ENCODE results near the gene SUN2. TPM values are rescaled to one million over a fixed set of nuclear protein-coding genes. Genes with fewer than 3 reads are reported as not detected.

Gene SUN2
- polyA plus RNA-seq, 1 experiment = 98.4 TPM

DNA sequence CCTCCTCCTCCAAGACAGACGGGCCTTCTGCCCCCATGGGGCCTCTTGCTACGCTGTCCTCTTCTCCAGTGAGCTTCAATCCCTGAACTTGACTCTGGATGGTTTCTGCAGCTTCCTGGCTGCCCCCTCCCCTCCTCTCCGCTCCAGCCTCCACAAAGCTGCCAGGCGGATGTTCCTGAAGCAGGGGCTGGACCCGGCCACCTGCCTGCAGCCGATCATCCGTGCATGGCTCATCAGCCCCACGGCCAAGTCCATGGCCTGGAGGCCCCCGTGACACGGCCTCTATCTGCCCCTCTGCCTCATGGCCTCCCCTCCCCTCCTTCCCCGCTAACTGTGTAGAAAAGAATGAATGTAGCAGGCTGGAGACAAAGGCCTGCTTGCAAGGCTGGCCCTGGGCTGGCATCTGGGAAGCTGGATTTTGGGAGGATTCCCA is 6.8 kb upstream of the SUN2 start:
- CTCF ChIA-PET = interaction anchor here (0.9 to 1.6 kb wide), 3 partner anchors 80 to 165 kb away, joined by 3 to 4 read pairs (median 3); no protein-coding TSS in a partner anchor
- TF ChIP-seq, protein P1, sequence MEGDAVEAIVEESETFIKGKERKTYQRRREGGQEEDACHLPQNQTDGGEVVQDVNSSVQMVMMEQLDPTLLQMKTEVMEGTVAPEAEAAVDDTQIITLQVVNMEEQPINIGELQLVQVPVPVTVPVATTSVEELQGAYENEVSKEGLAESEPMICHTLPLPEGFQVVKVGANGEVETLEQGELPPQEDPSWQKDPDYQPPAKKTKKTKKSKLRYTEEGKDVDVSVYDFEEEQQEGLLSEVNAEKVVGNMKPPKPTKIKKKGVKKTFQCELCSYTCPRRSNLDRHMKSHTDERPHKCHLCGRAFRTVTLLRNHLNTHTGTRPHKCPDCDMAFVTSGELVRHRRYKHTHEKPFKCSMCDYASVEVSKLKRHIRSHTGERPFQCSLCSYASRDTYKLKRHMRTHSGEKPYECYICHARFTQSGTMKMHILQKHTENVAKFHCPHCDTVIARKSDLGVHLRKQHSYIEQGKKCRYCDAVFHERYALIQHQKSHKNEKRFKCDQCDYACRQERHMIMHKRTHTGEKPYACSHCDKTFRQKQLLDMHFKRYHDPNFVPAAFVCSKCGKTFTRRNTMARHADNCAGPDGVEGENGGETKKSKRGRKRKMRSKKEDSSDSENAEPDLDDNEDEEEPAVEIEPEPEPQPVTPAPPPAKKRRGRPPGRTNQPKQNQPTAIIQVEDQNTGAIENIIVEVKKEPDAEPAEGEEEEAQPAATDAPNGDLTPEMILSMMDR (IDR thresholded peaks at IDR 0.05; ENCODE audit: insufficient read depth, low read depth, low read length) = no peak

DNA sequence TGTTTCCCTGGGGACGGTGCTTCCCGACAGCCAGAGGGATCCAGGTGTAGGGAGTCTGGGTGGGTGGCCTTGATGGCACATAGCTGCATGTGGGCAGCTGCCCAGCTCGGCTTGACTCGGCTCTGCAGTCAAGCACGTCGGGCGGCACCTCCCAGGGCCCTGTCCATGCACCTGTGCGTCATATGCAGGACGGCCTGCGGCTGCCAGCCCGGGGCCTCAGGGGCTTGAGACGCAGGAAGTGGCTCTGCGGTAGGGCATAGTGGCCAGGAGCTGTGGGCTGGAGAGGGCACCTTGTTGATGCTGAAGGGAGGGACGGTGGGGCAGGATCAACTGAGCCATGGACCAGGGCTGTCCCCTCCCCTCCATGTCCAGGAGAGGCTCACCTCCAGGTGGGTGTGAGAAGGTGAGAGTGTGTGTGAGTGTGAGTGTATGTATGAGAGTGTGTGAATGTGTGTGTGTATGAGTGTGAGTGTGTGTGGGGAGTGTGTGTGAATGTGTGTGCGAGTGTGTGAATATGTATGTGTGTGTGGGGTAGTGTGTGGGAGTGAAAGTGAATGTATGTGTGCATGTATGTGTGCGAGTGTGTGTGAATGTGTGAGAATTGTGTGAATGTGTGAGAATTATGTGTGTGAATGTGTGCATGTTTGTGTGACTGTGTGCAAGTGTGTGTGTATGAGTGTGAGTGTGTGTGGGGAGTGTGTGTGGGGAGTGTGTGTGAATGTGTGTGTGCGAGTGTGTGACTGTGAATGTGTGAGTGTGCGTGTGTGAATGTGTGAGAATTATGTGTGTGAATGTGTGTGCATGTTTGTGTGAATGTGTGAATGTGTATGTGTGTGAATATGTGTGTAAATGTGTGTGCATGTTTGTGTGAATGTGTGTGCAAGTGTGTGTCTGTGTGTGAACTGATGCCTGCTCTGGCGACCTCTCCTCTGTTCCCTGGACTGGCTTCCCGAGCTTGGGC is 5.7 kb upstream of the SUN2 start:
- no peak for DNase-seq (ENCODE audit: low read depth)
- CTCF ChIA-PET = interaction anchor here (0.9 to 3.8 kb wide), 3 partner anchors 7 to 109 kb away, joined by 3 to 39 read pairs (median 3); no protein-coding TSS in a partner anchor
- H3K27me3 ChIP-seq (ENCODE audit: control insufficient read depth, insufficient read depth, low read length) = no peaks in the 10 kb centered on the region
- no peak overlapping the region for H3K4me3 ChIP-seq (ENCODE audit: low read depth, low read length)
- POLR2A ChIA-PET = interaction anchor here (0.5 kb wide), 1 partner anchor 80 kb away, joined by 3 read pairs; the partner anchor contains the start of gene TOMM22
- no peaks in the 10 kb centered on the region for H3K36me3 ChIP-seq (ENCODE audit: control insufficient read depth, insufficient read depth, low read length)
- TF ChIP-seq, protein P1 (IDR thresholded peaks at IDR 0.05; ENCODE audit: insufficient read depth, low read depth, low read length) = no peak

More for the DNA sequence above, 6.8 kb upstream of the SUN2 start:
- H3K27me3 ChIP-seq (ENCODE audit: control insufficient read depth, insufficient read depth, low read length) = 0 out of 2 replicates have a peak, but pooled peaks cover 1% of the 10 kb centered on the region
- no peak for DNase-seq (ENCODE audit: low read depth)
- no peak overlapping the region for H3K4me3 ChIP-seq (ENCODE audit: low read depth, low read length)
- H3K36me3 ChIP-seq (ENCODE audit: control insufficient read depth, insufficient read depth, low read length) = no peaks in the 10 kb centered on the region
- POLR2A ChIA-PET = no interaction called here

DNA sequence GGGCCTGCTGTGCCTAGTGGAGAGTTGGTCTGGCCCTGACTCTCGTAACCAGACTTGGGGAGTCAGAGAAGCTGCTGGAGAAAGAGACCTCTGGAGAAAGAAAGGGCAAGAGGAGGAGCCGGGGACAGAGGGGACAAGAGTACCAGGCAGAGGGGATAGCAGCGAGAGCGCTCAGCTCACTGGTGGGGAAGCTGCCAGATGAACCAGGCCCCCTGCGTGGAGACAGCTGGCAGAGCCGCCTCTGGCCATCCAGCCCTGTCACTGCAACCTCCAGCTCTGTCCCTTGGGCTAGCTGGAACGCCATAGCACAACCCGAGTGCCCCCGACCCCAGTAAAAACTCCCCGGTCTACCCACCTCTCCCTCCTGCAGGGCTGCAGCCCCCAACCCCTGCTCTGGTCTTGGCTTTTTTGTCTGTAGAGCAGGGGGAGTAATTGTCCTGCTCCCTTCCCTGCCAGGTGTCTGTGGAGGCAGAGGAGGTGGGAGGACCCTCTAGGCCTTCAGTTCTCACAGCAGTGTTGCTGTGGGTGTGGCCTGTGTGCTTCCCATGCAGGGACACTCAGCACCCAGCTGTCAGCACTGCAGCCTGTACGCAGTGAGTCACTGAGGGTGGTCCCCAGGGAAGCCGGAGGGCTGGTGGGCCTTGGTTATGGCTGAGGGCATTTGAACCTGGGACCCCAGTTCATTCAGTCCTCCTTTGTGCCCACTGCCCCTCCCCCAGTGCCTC is 4.8 kb upstream of the SUN2 start:
- TF ChIP-seq, protein P1 (IDR thresholded peaks at IDR 0.05; ENCODE audit: insufficient read depth, low read depth, low read length) = no peak
- H3K27me3 ChIP-seq (ENCODE audit: control insufficient read depth, insufficient read depth, low read length) = no peaks in the 10 kb centered on the region
- no peaks in the 10 kb centered on the region for H3K36me3 ChIP-seq (ENCODE audit: control insufficient read depth, insufficient read depth, low read length)
- CTCF ChIA-PET = interaction anchor here (1.1 to 3.8 kb wide), 2 partner anchors 8 to 110 kb away, joined by 3 to 39 read pairs; no protein-coding TSS in a partner anchor
- DNase-seq (ENCODE audit: low read depth) = no peak
- POLR2A ChIA-PET = no interaction called here
- no peak overlapping the region for H3K4me3 ChIP-seq (ENCODE audit: low read depth, low read length)

DNA sequence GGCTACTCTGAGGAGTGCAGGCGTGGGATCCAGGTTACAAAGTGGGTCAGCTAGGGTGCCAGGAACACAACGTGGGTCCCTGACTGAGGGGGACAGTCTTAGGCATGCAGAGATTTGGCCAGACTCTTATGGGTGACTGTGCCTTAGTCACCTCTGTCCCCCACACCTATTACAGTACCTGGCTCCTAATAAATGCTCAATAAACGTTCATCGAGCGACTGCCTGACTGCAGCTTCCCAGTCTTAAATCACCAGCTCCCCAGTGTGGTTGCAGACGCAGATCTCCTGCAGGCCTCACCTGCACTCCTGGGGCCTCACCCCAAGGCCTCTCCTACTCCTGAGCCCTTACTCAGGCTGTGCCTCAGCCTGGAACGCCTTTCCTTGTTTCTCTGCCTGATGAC is 3.2 kb upstream of the SUN2 start:
- POLR2A ChIA-PET = no interaction called here
- CTCF ChIA-PET = interaction anchor here (1.2 to 3.8 kb wide), 2 partner anchors 10 to 111 kb away, joined by 3 to 39 read pairs; no protein-coding TSS in a partner anchor
- TF ChIP-seq, protein P1 (IDR thresholded peaks at IDR 0.05; ENCODE audit: insufficient read depth, low read depth, low read length) = no peak
- Histone ChIP-seq H3K4me3 (ENCODE audit: low read depth, low read length) (no peak overlapping the region), H3K27me3 (ENCODE audit: control insufficient read depth, insufficient read depth, low read length) (no peaks in the 10 kb centered on the region), H3K36me3 (ENCODE audit: control insufficient read depth, insufficient read depth, low read length) (no peaks in the 10 kb centered on the region)
- no peak for DNase-seq (ENCODE audit: low read depth)

Data from BJ (cell line).